SK-N-SH (cell line): ENCODE measurements around the gene IRAK2. TPM values are rescaled to one million over a fixed set of nuclear protein-coding genes. Genes with fewer than 3 reads are reported as not detected.

Experiments
- CTCF ChIA-PET: fragments of 300-600, 350-600 bp; formaldehyde crosslinking; extraction: SDS; loops from one replicate; lab custom pipeline; 2021; lab: Yijun Ruan, JAX
- POLR2A ChIA-PET: fragments of 350-600 bp; sonication (Branson Sonifier 250); formaldehyde crosslinking; extraction: SDS; loops from one replicate; lab custom pipeline; 2020; ENCODE audit warnings: antibody characterized with exemption, inconsistent platforms; lab: Yijun Ruan, JAX
- DNase-seq: peaks from one replicate; pipeline ENCODE4 v3.0.0; 2012
- H2AFZ ChIP-seq: fragments of 200-600 bp; sonication (generic); 2 replicates; pipeline ENCODE4 v1.8.1; 2016; ENCODE audit warnings: antibody characterized with exemption, mild to moderate bottlenecking, low read depth
- H3F3A ChIP-seq: fragments of 200-600 bp; sonication (generic); replicated peaks from 2 replicates; pipeline ENCODE3; 2016; ENCODE audit warnings: antibody characterized with exemption, mild to moderate bottlenecking; ENCODE audit not compliant: insufficient read depth
- H3K27ac ChIP-seq, 2 experiments: fragments of 200-500 bp in 1 of 2; fragments of 200-600 bp in 1 of 2; sonication (Bioruptor generic) in 1 of 2; sonication (generic), shearing (Covaris generic) in 1 of 2; 2 replicates each; pipeline versions ENCODE4 v1.5.1 to v1.6.1; 2014 to 2016; ENCODE audit warnings: low read depth in 2 of 2, inconsistent platforms in 1 of 2, low read length in 1 of 2, mild to moderate bottlenecking in 1 of 2, mixed read lengths in 1 of 2
- H3K27me3 ChIP-seq: fragments of 200-600 bp; sonication (generic), shearing (Covaris generic); 2 replicates; pipeline ENCODE4 v1.6.1; 2016; ENCODE audit warnings: mixed run types; ENCODE audit not compliant: insufficient read depth
- H3K36me3 ChIP-seq, 2 experiments: fragments of 200-500 bp in 1 of 2; fragments of 200-600 bp in 1 of 2; sonication (Bioruptor generic) in 1 of 2; sonication (generic) in 1 of 2; replicated peaks in 1 of 2; 2 replicates each; pipeline versions ENCODE3 to v1.5.1; 2014 to 2016; ENCODE audit warnings: low read length in 1 of 2, mild to moderate bottlenecking in 1 of 2; ENCODE audit not compliant: insufficient read depth in 2 of 2, control insufficient read depth in 1 of 2
- H3K4me1 ChIP-seq, 2 experiments: fragments of 200-500 bp in 1 of 2; fragments of 200-600 bp in 1 of 2; sonication (Bioruptor generic) in 1 of 2; sonication (generic), shearing (Covaris generic) in 1 of 2; 2 replicates each; pipeline versions ENCODE4 v1.5.1 to v1.6.1; 2014 to 2016; ENCODE audit warnings: low read depth in 1 of 2, low read length in 1 of 2, mixed run types in 1 of 2; ENCODE audit not compliant: insufficient read depth in 2 of 2, control insufficient read depth in 1 of 2
- H3K4me2 ChIP-seq: fragments of 200-600 bp; sonication (generic), shearing (Covaris generic); 2 replicates; pipeline ENCODE4 v1.6.1; 2017; ENCODE audit warnings: mixed run types
- H3K4me3 ChIP-seq, 2 experiments: fragments of 200-500 bp in 1 of 2; fragments of 200-600 bp in 1 of 2; sonication (Bioruptor generic) in 1 of 2; sonication (generic), shearing (Covaris generic) in 1 of 2; 2 replicates each; pipeline versions ENCODE4 v1.5.1 to v1.8.1; 2014 to 2016; ENCODE audit warnings: low read depth in 2 of 2, inconsistent platforms in 1 of 2, low read length in 1 of 2, mild to moderate bottlenecking in 1 of 2, mixed read lengths in 1 of 2, moderate library complexity in 1 of 2
- H3K79me2 ChIP-seq: fragments of 200-600 bp; sonication (generic); 2 replicates; pipeline ENCODE4 v1.8.1; 2017; ENCODE audit warnings: mild to moderate bottlenecking; ENCODE audit not compliant: insufficient read depth
- H3K9ac ChIP-seq: fragments of 200-600 bp; sonication (generic); 2 replicates; pipeline ENCODE4 v1.6.1; 2017; ENCODE audit warnings: mixed run types
- H3K9me2 ChIP-seq: fragments of 200-600 bp; sonication (generic); 2 replicates; pipeline ENCODE4 v1.6.1; 2017; ENCODE audit warnings: mixed run types
- H3K9me3 ChIP-seq: fragments of 200-600 bp; sonication (generic); 2 replicates; pipeline ENCODE4 v1.6.1; 2017; ENCODE audit warnings: mixed run types, mild to moderate bottlenecking, moderate library complexity
- H4K20me1 ChIP-seq: fragments of 200-600 bp; sonication (generic); 2 replicates; pipeline ENCODE4 v1.6.1; 2017; ENCODE audit warnings: mild to moderate bottlenecking, mixed run types; ENCODE audit not compliant: insufficient read depth
- ELF1 ChIP-seq: IDR thresholded peaks from 2 replicates; pipeline ENCODE4 v1.4.0; 2012
- EP300 ChIP-seq, 2 experiments: IDR thresholded peaks; 2 replicates each; pipeline versions ENCODE4 v1.4.0 to v1.6.1; 2012; ENCODE audit warnings: borderline replicate concordance in 1 of 2, low read depth in 1 of 2, low read length in 1 of 2
- EZH2phosphoT487 ChIP-seq: fragments of 200-600 bp; sonication (generic); IDR thresholded peaks from 2 replicates; pipeline ENCODE4 v1.6.1; 2017; ENCODE audit warnings: low read depth, mixed run types, mild to moderate bottlenecking, antibody characterized with exemption, moderate library complexity, borderline replicate concordance
- FOSL2 ChIP-seq: IDR thresholded peaks from 2 replicates; pipeline ENCODE4 v1.4.0; 2012; ENCODE audit warnings: low read depth, mild to moderate bottlenecking, moderate library complexity, borderline replicate concordance
- FOXJ3 ChIP-seq: sonication (generic); formaldehyde crosslinking; IDR thresholded peaks from 2 replicates; pipeline ENCODE4 v1.5.1; 2020; ENCODE audit warnings: mild to moderate bottlenecking, missing genetic modification reagents
- GABPA ChIP-seq: IDR thresholded peaks from 2 replicates; pipeline ENCODE4 v1.4.0; 2012; ENCODE audit warnings: low read depth, mild to moderate bottlenecking
- MXI1 ChIP-seq: IDR thresholded peaks from 2 replicates; pipeline ENCODE4 v1.6.1; 2012; ENCODE audit warnings: mild to moderate bottlenecking, low read depth, low read length, improper control_type of control experiment
- NRF1 ChIP-seq: IDR thresholded peaks from 2 replicates; pipeline ENCODE4 v1.6.1; 2012; ENCODE audit warnings: low read depth, mild to moderate bottlenecking, low read length
- POLR2AphosphoS5 ChIP-seq: IDR thresholded peaks from 2 replicates; pipeline ENCODE4 v1.6.1; 2012; ENCODE audit warnings: low read depth, low read length
- RXRA ChIP-seq: IDR thresholded peaks from 2 replicates; pipeline ENCODE4 v1.4.0; 2012; ENCODE audit warnings: low read depth, mild to moderate bottlenecking, borderline replicate concordance
- SIN3A ChIP-seq: IDR thresholded peaks from 2 replicates; pipeline ENCODE4 v1.6.1; 2012; ENCODE audit warnings: low read depth, mild to moderate bottlenecking, low read length, moderate library complexity, borderline replicate concordance
- SMC3 ChIP-seq: IDR thresholded peaks from 2 replicates; pipeline ENCODE4 v1.6.1; 2012; ENCODE audit warnings: low read depth, low read length, improper control_type of control experiment
- TEAD4 ChIP-seq: IDR thresholded peaks from 2 replicates; pipeline ENCODE4 v1.4.0; 2012; ENCODE audit warnings: mild to moderate bottlenecking, borderline replicate concordance; ENCODE audit not compliant: insufficient read depth
- YY1 ChIP-seq: IDR thresholded peaks from 2 replicates; pipeline ENCODE4 v1.4.0; 2012; ENCODE audit warnings: low read depth, mild to moderate bottlenecking
- WGBS: methylation state at CpG from one replicate; pipeline ENCODE4 v1.1.6; 2017; ENCODE audit warnings: low lambda C conversion rate; 5-methylcytosine and 5-hydroxymethylcytosine counted together
- polyA plus RNA-seq, 3 experiments: library from polyadenylated mRNA; depleted of rRNA; stranded (reverse); fragments of >200 nt; gene quantifications; 2 replicates each; pipeline ENCODE4 v1.2.3, GENCODE V29; 2012
- TF ChIP-seq, protein P1 (sequence below): IDR thresholded peaks from 2 replicates; pipeline ENCODE4; 2012
- TF ChIP-seq, protein P2 (sequence below): fragments of 150-350 bp; IDR thresholded peaks from 2 replicates; pipeline ENCODE4 v1.6.1; 2016; ENCODE audit warnings: mild to moderate bottlenecking, low read depth, low read length

Gene IRAK2
- polyA plus RNA-seq, 1 of the 3 experiments (the other 2 are of a cell fraction), result 7.7 TPM

DNA sequence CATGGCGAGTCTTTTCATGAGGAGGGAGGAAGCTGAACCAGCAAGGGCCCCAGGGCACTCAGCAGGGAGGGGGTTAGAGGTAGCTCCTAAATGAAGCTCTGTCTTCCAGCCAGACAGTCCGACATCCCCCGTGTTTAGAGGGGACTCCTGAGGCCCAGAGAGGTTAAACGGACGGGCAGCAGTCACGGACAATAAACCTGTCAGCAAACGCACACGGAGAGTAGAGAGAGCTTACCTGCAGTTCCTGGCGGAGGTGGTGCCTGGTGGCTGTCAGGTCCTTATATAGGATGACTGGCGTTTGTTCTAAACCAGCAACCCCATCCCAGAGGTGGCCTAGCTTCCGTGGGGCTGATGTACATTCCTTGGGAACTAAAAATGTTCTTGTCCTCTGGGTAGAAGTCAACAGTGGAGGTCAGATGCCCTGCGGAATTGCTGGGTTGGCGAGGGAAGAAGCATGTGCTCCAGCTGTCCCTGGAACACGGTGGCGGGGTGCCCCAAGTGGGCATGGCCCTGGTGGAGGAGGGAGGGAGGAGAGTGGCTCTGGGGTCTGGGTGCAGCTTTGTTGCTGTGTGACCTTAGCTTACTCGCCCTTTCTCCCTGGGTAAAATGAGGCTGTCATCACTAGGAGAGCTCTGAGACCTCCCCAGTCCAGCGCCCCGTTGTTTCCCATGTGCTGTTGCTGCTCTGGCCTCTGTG lies 125.9 kb downstream of the IRAK2 start (continued):
- TF ChIP-seq SMC3 (no peak), EZH2phosphoT487 (no peak), GABPA (no peak), SIN3A (no peak), YY1 (no peak), NRF1 (no peak), EP300 (IDR thresholded peaks at IDR 0.05; ENCODE audit: borderline replicate concordance in 1 of 2, low read depth in 1 of 2, low read length in 1 of 2) (no peak), ELF1 (no peak)
- TF ChIP-seq, protein P1, sequence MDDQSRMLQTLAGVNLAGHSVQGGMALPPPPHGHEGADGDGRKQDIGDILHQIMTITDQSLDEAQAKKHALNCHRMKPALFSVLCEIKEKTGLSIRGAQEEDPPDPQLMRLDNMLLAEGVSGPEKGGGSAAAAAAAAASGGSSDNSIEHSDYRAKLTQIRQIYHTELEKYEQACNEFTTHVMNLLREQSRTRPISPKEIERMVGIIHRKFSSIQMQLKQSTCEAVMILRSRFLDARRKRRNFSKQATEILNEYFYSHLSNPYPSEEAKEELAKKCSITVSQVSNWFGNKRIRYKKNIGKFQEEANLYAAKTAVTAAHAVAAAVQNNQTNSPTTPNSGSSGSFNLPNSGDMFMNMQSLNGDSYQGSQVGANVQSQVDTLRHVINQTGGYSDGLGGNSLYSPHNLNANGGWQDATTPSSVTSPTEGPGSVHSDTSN, result no peak

DNA sequence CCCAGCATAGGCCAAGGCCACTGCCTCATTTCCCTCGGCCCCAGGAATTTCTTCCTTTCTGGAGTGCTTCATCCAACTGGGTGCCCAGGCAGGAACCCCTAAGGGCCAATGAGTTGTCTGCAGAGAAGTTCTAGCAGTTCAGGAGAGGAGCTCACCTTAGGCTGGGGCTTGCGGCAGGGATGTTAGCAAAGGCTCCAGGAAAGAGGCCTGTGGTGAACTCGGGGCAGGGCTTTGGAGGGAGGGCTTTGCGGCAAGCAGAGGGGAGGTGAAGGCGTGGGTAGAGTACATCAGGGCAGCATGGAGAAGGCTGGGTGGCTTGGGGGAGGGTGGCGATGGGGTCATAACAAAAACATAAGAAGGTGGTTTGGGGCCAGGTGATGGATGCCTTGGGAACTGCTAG lies 126.9 kb downstream of the IRAK2 start:
- no peaks in the 10 kb centered on the region for H4K20me1 ChIP-seq
- CTCF ChIA-PET, result interaction anchor here (0.6 to 1.2 kb wide), 2 partner anchors 15 to 53 kb away, joined by 3 read pairs; no protein-coding TSS in a partner anchor
- WGBS, result 91% methylated on average over 6 of the region's 6 CpGs
- DNase-seq, result no peak
- no peaks in the 10 kb centered on the region for H3K9me2 ChIP-seq
- H3K4me2 ChIP-seq, result no peak overlapping the region
- TF ChIP-seq SIN3A (no peak), FOXJ3 (no peak), POLR2AphosphoS5 (no peak), MXI1 (no peak), TEAD4 (no peak), EP300 (IDR thresholded peaks at IDR 0.05; ENCODE audit: borderline replicate concordance in 1 of 2, low read depth in 1 of 2, low read length in 1 of 2) (no peak), GABPA (no peak), YY1 (no peak), FOSL2 (no peak), NRF1 (no peak), RXRA (no peak)
- TF ChIP-seq, protein P2, sequence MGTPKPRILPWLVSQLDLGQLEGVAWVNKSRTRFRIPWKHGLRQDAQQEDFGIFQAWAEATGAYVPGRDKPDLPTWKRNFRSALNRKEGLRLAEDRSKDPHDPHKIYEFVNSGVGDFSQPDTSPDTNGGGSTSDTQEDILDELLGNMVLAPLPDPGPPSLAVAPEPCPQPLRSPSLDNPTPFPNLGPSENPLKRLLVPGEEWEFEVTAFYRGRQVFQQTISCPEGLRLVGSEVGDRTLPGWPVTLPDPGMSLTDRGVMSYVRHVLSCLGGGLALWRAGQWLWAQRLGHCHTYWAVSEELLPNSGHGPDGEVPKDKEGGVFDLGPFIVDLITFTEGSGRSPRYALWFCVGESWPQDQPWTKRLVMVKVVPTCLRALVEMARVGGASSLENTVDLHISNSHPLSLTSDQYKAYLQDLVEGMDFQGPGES, result no peak
- peaks cover 0 to 6% of the 10 kb centered on the region in 2 experiments; a peak in 2 of 4 replicates for H3K4me1 ChIP-seq
- no peaks in the 10 kb centered on the region for H3K27me3 ChIP-seq
- no peak overlapping the region for H3K9ac ChIP-seq
- no peak overlapping the region for H2AFZ ChIP-seq
- peaks cover 9% of the 10 kb centered on the region for H3F3A ChIP-seq
- no peaks in the 10 kb centered on the region for H3K9me3 ChIP-seq
- no peak overlapping the region for H3K4me3 ChIP-seq
- H3K27ac ChIP-seq, result no peak overlapping the region
- peaks cover 17 to 23% of the 10 kb centered on the region in 2 experiments for H3K36me3 ChIP-seq
- H3K79me2 ChIP-seq, result no peaks in the 10 kb centered on the region
- POLR2A ChIA-PET, result no interaction called here
